Cardiac fibroblast (primary cell): ENCODE measurements around the gene TMEM178B.

Experiments used
- DNase-seq, 2 donors: peaks; one replicate each; pipeline versions ENCODE4 v3.0.0 to v3.0.0-alpha.2; 2010; ENCODE audit warnings: low read depth in 2 of 2
- H3K4me3 ChIP-seq, 2 donors: replicated peaks in 1 of 2; 1 replicate in 1 of 2; 2 replicates in 1 of 2; pipeline ENCODE4 v1.5.1; 2011; ENCODE audit warnings: low read depth in 2 of 2, low read length in 2 of 2, mild to moderate bottlenecking in 2 of 2, moderate library complexity in 1 of 2
- CTCF ChIP-seq: IDR thresholded peaks from one replicate; pipeline ENCODE4 v1.5.1; 2011; ENCODE audit warnings: low read depth, mild to moderate bottlenecking, low read length, inconsistent platforms

TMEM178B gene

GRCh38 chr7:141409801-141410329, 336.0 kb downstream of the TMEM178B start:
- DNase-seq, result no peak
- TF ChIP-seq CTCF, result no peak
- no peak overlapping the region for H3K4me3 ChIP-seq

- no peak for DNase-seq
- no peak overlapping the region for H3K4me3 ChIP-seq
- TF ChIP-seq CTCF, result no peak
Measured at GRCh38 chr7:141410353-141411000, 336.6 kb downstream of the TMEM178B start.

GRCh38 chr7:141411133-141411532, 337.3 kb downstream of the TMEM178B start:
- no peak overlapping the region for H3K4me3 ChIP-seq
- DNase-seq, result no peak
- TF ChIP-seq CTCF, result no peak

- no peak for DNase-seq
- no peak for TF ChIP-seq CTCF
- H3K4me3 ChIP-seq, result no peak overlapping the region
Measured at GRCh38 chr7:141415999-141416398, 342.1 kb downstream of the TMEM178B start.

GRCh38 chr7:141416650-141417270, 342.9 kb downstream of the TMEM178B start:
- no peak for DNase-seq
- H3K4me3 ChIP-seq, result no peak overlapping the region
- no peak for TF ChIP-seq CTCF

- no peak overlapping the region for H3K4me3 ChIP-seq
- no peak for DNase-seq
- no peak for TF ChIP-seq CTCF
Measured at GRCh38 chr7:141417506-141417905, 343.6 kb downstream of the TMEM178B start.
